SU-DHL-6 (cell line): Measurements from ENCODE around the gene TM4SF1.

Experiments used
- H2AFZ ChIP-seq: fragments of 200-600 bp; sonication (generic); 2 replicates; pipeline ENCODE4 v1.6.1; 2014; ENCODE audit warnings: low read depth, mild to moderate bottlenecking, moderate library complexity, mixed read lengths, antibody characterized with exemption, low read length; ENCODE audit not compliant: severe bottlenecking
- H3F3A ChIP-seq: fragments of 200-600 bp; shearing (Covaris generic); 2 replicates; pipeline ENCODE4 v1.6.0; 2016; ENCODE audit warnings: antibody characterized with exemption, mild to moderate bottlenecking; ENCODE audit not compliant: insufficient read depth
- H3K27ac ChIP-seq: fragments of 200-600 bp; sonication (generic); 2 replicates; pipeline ENCODE4 v1.5.1; 2016; ENCODE audit warnings: low read depth, mild to moderate bottlenecking, low read length, moderate library complexity, mixed read lengths
- H3K27me3 ChIP-seq: fragments of 200-600 bp; sonication (generic), shearing (Covaris generic); 2 replicates; pipeline ENCODE4 v1.6.0; 2014; ENCODE audit warnings: mild to moderate bottlenecking, low read length
- H3K36me3 ChIP-seq: fragments of 200-600 bp; sonication (generic); 2 replicates; pipeline ENCODE4 v1.6.1; 2014; ENCODE audit warnings: mild to moderate bottlenecking, low read length, mixed read lengths
- H3K4me2 ChIP-seq: fragments of 300-600, 200-600 bp; shearing (Covaris generic), sonication (generic); 2 replicates; pipeline ENCODE4 v1.6.0; 2014; ENCODE audit warnings: low read length, low read depth, mild to moderate bottlenecking; ENCODE audit not compliant: poor library complexity, severe bottlenecking
- H3K4me3 ChIP-seq: fragments of 200-600 bp; sonication (generic); 2 replicates; pipeline ENCODE4 v1.5.1; 2014; ENCODE audit warnings: antibody characterized with exemption, low read length, mild to moderate bottlenecking, mixed read lengths; ENCODE audit not compliant: insufficient read depth, poor library complexity, severe bottlenecking
- H3K79me2 ChIP-seq: fragments of 200-600 bp; sonication (generic); 2 replicates; pipeline ENCODE4 v1.6.1; 2014; ENCODE audit warnings: mild to moderate bottlenecking, low read length, moderate library complexity; ENCODE audit not compliant: insufficient read depth
- H3K9ac ChIP-seq: fragments of 200-600 bp; sonication (generic); 2 replicates; pipeline ENCODE4 v1.7.0; 2014; ENCODE audit warnings: mild to moderate bottlenecking, low read length
- H3K9me2 ChIP-seq: fragments of 200-600 bp; sonication (generic); replicated peaks from 2 replicates; pipeline ENCODE4 v1.6.1; 2014; ENCODE audit warnings: low read length; ENCODE audit not compliant: insufficient read depth
- H3K9me3 ChIP-seq: fragments of 200-600 bp; sonication (generic); 2 replicates; pipeline ENCODE4 v1.6.1; 2014; ENCODE audit warnings: low read length, mixed read lengths; ENCODE audit not compliant: insufficient read depth
- H4K20me1 ChIP-seq: fragments of 200-600 bp; sonication (generic); 2 replicates; pipeline ENCODE4 v1.6.1; 2014; ENCODE audit warnings: low read depth, mild to moderate bottlenecking, antibody characterized with exemption, low read length, moderate library complexity, mixed read lengths
- EZH2phosphoT487 ChIP-seq: fragments of 200-600 bp; sonication (generic), shearing (Covaris generic); conservative IDR thresholded peaks from 2 replicates; pipeline ENCODE4 v1.6.1; 2018; ENCODE audit warnings: mild to moderate bottlenecking, antibody characterized with exemption, low read length, moderate library complexity, mixed read lengths
- TF ChIP-seq, protein P1 (sequence below): fragments of 200-600 bp; sonication (generic); IDR thresholded peaks from one replicate; pipeline ENCODE4 v1.5.1; 2017; ENCODE audit warnings: antibody characterized with exemption, mild to moderate bottlenecking, low read length, moderate library complexity; ENCODE audit not compliant: insufficient read depth, poor library complexity, severe bottlenecking

Gene TM4SF1

DNA sequence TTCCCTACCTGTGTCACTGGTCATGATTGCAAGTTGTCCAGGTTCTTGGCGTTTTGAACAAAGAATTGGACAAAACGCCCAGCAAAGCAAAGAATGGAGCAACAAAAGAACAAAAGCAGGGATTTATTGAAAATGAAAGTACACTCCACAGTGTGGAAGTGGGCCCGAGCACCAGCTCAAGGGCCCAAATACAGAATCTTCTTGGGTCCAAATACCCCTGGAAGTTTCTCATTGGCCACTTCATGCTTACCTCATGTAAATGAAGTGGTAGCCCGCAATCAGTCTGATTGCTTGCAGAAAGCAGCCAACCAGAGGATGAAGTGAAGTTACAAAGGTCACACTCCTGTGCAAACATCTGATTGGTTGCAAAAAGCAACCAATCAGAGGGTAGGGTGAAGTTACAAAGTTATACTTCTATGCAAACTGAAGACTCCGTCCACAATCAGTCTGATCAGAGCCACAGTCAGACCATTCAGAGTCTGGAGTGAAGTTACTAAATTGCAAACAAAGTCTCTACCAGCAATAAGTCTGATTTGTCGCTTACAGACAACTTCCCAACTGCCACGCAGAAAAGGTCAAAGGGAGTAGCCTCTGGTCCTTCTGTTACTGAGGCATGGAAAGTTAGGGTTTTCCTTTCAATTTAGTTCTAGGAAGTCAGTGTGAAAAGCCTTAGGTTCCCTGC is 8.3 kb upstream of the TM4SF1 start:
- no peak overlapping the region for H3K9ac ChIP-seq
- no peak overlapping the region for H3K4me2 ChIP-seq
- H3K27ac ChIP-seq: no peak overlapping the region

DNA sequence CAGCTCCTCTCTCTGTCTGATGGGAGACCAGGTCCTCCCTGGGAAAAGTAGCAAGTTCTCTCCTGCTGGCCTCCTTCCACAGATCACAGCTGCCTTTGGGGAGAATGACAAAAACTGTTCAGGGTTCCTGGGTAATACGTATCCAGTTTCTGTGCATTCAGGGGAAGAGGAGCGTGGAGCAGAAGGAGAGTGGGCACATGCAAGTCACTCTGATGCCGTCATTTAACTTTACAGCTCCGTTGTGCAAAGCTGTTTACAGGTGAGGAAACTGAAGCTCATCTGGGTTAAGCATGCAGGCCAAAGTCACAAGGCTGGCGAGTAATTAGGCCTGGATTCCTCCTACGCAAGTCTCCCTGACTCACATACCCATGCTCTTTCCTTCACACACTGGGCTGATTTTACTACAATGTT is 7.5 kb upstream of the TM4SF1 start:
- H3K9ac ChIP-seq: no peak overlapping the region
- no peak overlapping the region for H3K4me3 ChIP-seq
- H2AFZ ChIP-seq: no peak overlapping the region
- H3K27ac ChIP-seq: no peak overlapping the region
- H3F3A ChIP-seq: no peaks in the 10 kb centered on the region
- no peak overlapping the region for H3K4me2 ChIP-seq
- no peaks in the 10 kb centered on the region for H4K20me1 ChIP-seq
- H3K9me2 ChIP-seq: no peaks in the 10 kb centered on the region
- TF ChIP-seq, protein P1, sequence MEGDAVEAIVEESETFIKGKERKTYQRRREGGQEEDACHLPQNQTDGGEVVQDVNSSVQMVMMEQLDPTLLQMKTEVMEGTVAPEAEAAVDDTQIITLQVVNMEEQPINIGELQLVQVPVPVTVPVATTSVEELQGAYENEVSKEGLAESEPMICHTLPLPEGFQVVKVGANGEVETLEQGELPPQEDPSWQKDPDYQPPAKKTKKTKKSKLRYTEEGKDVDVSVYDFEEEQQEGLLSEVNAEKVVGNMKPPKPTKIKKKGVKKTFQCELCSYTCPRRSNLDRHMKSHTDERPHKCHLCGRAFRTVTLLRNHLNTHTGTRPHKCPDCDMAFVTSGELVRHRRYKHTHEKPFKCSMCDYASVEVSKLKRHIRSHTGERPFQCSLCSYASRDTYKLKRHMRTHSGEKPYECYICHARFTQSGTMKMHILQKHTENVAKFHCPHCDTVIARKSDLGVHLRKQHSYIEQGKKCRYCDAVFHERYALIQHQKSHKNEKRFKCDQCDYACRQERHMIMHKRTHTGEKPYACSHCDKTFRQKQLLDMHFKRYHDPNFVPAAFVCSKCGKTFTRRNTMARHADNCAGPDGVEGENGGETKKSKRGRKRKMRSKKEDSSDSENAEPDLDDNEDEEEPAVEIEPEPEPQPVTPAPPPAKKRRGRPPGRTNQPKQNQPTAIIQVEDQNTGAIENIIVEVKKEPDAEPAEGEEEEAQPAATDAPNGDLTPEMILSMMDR: no peak
- TF ChIP-seq EZH2phosphoT487: no peak
- no peaks in the 10 kb centered on the region for H3K27me3 ChIP-seq
- no peaks in the 10 kb centered on the region for H3K79me2 ChIP-seq
- H3K36me3 ChIP-seq: no peaks in the 10 kb centered on the region
- no peaks in the 10 kb centered on the region for H3K9me3 ChIP-seq

More for the DNA sequence above, 8.3 kb upstream of the TM4SF1 start:
- no peaks in the 10 kb centered on the region for H3K36me3 ChIP-seq
- H3K79me2 ChIP-seq: no peaks in the 10 kb centered on the region
- no peaks in the 10 kb centered on the region for H3K27me3 ChIP-seq
- no peaks in the 10 kb centered on the region for H4K20me1 ChIP-seq
- H3K9me2 ChIP-seq: no peaks in the 10 kb centered on the region
- H3F3A ChIP-seq: no peaks in the 10 kb centered on the region
- no peak overlapping the region for H3K4me3 ChIP-seq
- no peak overlapping the region for H2AFZ ChIP-seq
- H3K9me3 ChIP-seq: no peaks in the 10 kb centered on the region
- TF ChIP-seq EZH2phosphoT487: no peak
- TF ChIP-seq, protein P1: no peak

DNA sequence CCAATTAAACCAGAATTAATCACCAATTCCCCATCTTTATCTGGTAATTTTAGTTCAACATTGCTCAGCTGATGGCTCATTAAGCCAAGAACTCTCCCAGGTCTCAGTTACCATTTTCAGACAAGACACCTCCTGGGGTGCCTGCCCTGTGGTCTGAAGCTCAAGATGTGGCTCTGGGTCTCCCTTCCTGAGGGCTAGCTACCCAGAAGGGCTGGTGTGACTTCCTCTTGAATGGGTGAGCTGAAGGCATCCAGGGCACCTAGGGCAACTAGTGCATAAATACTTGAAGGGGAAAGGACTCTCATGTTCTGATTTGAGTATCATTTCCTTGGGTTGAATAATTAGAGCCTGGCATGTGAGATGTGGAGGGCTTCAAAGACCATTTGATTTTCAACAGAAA is 6.7 kb upstream of the TM4SF1 start:
- Histone ChIP-seq H3K9ac (no peak overlapping the region), H3K27me3 (no peaks in the 10 kb centered on the region), H3K36me3 (no peaks in the 10 kb centered on the region), H3K9me2 (no peaks in the 10 kb centered on the region), H4K20me1 (no peaks in the 10 kb centered on the region), H2AFZ (no peak overlapping the region), H3K4me3 (no peak overlapping the region), H3K27ac (no peak overlapping the region), H3K79me2 (no peaks in the 10 kb centered on the region), H3K9me3 (no peaks in the 10 kb centered on the region), H3F3A (no peaks in the 10 kb centered on the region), H3K4me2 (no peak overlapping the region)
- TF ChIP-seq EZH2phosphoT487: no peak
- TF ChIP-seq, protein P1: no peak
